HepG2 (cell line): ENCODE measurements around the gene TNFAIP2. TPM values are rescaled to one million over a fixed set of nuclear protein-coding genes. Genes with fewer than 3 reads are reported as not detected.

ENCODE experiments used
- AHDC1 ChIP-seq: sonication (generic); formaldehyde crosslinking; IDR thresholded peaks from 2 replicates; pipeline ENCODE4 v1.5.1; 2020; ENCODE audit warnings: mild to moderate bottlenecking, missing genetic modification reagents, borderline replicate concordance
- ARID3A ChIP-seq: IDR thresholded peaks from 2 replicates; pipeline ENCODE4 v1.6.1; 2012; ENCODE audit warnings: low read depth, low read length, improper control_type of control experiment
- CCAR2 ChIP-seq: fragments of 200-400 bp; formaldehyde crosslinking; optimal IDR thresholded peaks from 2 replicates; pipeline ENCODE3; 2018; ENCODE audit warnings: low read depth, mild to moderate bottlenecking, low read length, moderate library complexity
- HDAC6 ChIP-seq: fragments of 200-600 bp; sonication (generic); IDR thresholded peaks from 2 replicates; pipeline ENCODE4 v1.7.0; 2017; ENCODE audit warnings: mild to moderate bottlenecking, antibody characterized with exemption, low read length, low read depth
- HMGXB3 ChIP-seq: sonication (generic); formaldehyde crosslinking; IDR thresholded peaks from 2 replicates; pipeline ENCODE4 v1.4.0; 2020; ENCODE audit warnings: missing genetic modification reagents, borderline replicate concordance
- PRPF4 ChIP-seq: fragments of 200-400 bp; formaldehyde crosslinking; IDR thresholded peaks from 2 replicates; pipeline ENCODE4 v1.6.1; 2016; ENCODE audit warnings: low read length, low read depth; ENCODE audit not compliant: poor library complexity, severe bottlenecking
- ZFP82 ChIP-seq: sonication (generic); formaldehyde crosslinking; IDR thresholded peaks from 2 replicates; pipeline ENCODE4 v1.5.1; 2020; ENCODE audit warnings: mild to moderate bottlenecking, missing genetic modification reagents, borderline replicate concordance
- ZNF343 ChIP-seq: sonication (generic); formaldehyde crosslinking; IDR thresholded peaks from 2 replicates; pipeline ENCODE4 v1.4.0; 2020; ENCODE audit warnings: mild to moderate bottlenecking, missing genetic modification reagents
- polyA plus RNA-seq, 8 experiments: library from polyadenylated mRNA; depleted of rRNA in 3 of 8; stranded (reverse) in 7 of 8; unstranded in 1 of 8; fragments of >200 nt; fragmentation: Illumina TruSeq in 4 of 8; extraction: Trizol in 4 of 8; gene quantifications; 2 replicates each; pipeline versions ENCODE4 v1.2.1 to v1.2.3, GENCODE V29; 2011 to 2016; ENCODE audit warnings: low read depth in 4 of 8, missing spikeins in 1 of 8, mixed read lengths in 1 of 8; ENCODE audit not compliant: insufficient read depth in 1 of 8
- total RNA-seq, 5 experiments: library from RNA; depleted of rRNA; stranded (reverse); fragments of >200 nt; fragmentation: Illumina TruSeq; extraction: Trizol; gene quantifications; 2 replicates each; pipeline ENCODE4 v1.2.3, GENCODE V29; 2016; ENCODE audit warnings: low read depth in 1 of 5
- TF ChIP-seq, protein P1 (sequence below): IDR thresholded peaks from 2 replicates; pipeline ENCODE4 v1.6.1; 2018; ENCODE audit warnings: missing genetic modification reagents, mild to moderate bottlenecking, missing compliant biosample characterization
- TF ChIP-seq, protein P2 (sequence below): sonication (generic); formaldehyde crosslinking; IDR thresholded peaks from 2 replicates; pipeline ENCODE4 v1.5.1; 2020; ENCODE audit warnings: mild to moderate bottlenecking, missing genetic modification reagents, moderate library complexity

TNFAIP2 gene
- total and polyA plus RNA-seq, 2 of the 13 experiments (the other 11 are each of a cell fraction or from before 2014, with no cell fraction given): 0.46 to 1.5 TPM

DNA sequence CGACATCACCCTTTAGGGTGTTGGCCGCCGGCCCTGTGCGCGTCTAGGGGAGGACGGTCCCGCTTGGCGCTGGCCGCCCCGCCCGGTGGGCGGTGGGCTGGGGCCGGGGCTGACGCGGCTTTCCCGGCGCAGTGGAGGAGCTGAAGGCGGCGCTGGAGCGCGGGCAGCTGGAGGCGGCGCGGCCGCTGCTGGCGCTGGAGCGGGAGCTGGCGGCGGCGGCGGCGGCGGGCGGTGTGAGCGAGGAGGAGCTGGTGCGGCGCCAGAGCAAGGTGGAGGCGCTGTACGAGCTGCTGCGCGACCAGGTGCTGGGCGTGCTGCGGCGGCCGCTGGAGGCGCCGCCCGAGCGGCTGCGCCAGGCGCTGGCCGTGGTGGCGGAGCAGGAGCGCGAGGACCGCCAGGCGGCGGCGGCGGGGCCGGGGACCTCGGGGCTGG lies 3.6 kb downstream of the TNFAIP2 start (continued):
- TF ChIP-seq AHDC1 (no peak), ARID3A (no peak), HDAC6 (no peak), ZFP82 (CRISPR knock-in tag) (no peak), HMGXB3 (no peak), ZNF343 (no peak), PRPF4 (no peak), CCAR2 (no peak)
- TF ChIP-seq, protein P1, sequence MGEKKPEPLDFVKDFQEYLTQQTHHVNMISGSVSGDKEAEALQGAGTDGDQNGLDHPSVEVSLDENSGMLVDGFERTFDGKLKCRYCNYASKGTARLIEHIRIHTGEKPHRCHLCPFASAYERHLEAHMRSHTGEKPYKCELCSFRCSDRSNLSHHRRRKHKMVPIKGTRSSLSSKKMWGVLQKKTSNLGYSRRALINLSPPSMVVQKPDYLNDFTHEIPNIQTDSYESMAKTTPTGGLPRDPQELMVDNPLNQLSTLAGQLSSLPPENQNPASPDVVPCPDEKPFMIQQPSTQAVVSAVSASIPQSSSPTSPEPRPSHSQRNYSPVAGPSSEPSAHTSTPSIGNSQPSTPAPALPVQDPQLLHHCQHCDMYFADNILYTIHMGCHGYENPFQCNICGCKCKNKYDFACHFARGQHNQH (CRISPR knock-in tag): no peak
- TF ChIP-seq, protein P2, sequence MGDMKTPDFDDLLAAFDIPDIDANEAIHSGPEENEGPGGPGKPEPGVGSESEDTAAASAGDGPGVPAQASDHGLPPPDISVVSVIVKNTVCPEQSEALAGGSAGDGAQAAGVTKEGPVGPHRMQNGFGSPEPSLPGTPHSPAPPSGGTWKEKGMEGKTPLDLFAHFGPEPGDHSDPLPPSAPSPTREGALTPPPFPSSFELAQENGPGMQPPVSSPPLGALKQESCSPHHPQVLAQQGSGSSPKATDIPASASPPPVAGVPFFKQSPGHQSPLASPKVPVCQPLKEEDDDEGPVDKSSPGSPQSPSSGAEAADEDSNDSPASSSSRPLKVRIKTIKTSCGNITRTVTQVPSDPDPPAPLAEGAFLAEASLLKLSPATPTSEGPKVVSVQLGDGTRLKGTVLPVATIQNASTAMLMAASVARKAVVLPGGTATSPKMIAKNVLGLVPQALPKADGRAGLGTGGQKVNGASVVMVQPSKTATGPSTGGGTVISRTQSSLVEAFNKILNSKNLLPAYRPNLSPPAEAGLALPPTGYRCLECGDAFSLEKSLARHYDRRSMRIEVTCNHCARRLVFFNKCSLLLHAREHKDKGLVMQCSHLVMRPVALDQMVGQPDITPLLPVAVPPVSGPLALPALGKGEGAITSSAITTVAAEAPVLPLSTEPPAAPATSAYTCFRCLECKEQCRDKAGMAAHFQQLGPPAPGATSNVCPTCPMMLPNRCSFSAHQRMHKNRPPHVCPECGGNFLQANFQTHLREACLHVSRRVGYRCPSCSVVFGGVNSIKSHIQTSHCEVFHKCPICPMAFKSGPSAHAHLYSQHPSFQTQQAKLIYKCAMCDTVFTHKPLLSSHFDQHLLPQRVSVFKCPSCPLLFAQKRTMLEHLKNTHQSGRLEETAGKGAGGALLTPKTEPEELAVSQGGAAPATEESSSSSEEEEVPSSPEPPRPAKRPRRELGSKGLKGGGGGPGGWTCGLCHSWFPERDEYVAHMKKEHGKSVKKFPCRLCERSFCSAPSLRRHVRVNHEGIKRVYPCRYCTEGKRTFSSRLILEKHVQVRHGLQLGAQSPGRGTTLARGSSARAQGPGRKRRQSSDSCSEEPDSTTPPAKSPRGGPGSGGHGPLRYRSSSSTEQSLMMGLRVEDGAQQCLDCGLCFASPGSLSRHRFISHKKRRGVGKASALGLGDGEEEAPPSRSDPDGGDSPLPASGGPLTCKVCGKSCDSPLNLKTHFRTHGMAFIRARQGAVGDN: peak; percentile 51
